A673 (cell line): ENCODE results near the gene BTBD16. TPM values are rescaled to one million over a fixed set of nuclear protein-coding genes. Genes with fewer than 3 reads are reported as not detected.

Experiments
- BruUV-seq: library from RNA; stranded (reverse); fragments of 400-500 nt; replicated peaks from 2 replicates; lab custom pipeline; 2021; lab: Mats Ljungman, UMichigan
- CTCF ChIA-PET: fragments of 300-600 bp; sonication (Branson Sonifier 250); formaldehyde crosslinking; loops from one replicate; lab custom pipeline; 2022; ENCODE audit warnings: antibody characterized with exemption; lab: Charles Lee
- POLR2A ChIA-PET: fragments of 300-600 bp; sonication (Branson Sonifier 250); formaldehyde crosslinking; loops from one replicate; lab custom pipeline; 2022; ENCODE audit warnings: antibody characterized with exemption; ENCODE audit not compliant: low non-redundant PET; lab: Charles Lee
- DNase-seq: peaks from one replicate; pipeline ENCODE4 v3.0.0-alpha.2; 2015; ENCODE audit warnings: low spot score
- H3K27ac ChIP-seq: fragments of 200-600 bp; sonication (generic); 2 replicates; pipeline ENCODE4 v1.5.1; 2016; ENCODE audit warnings: mixed run types, low read depth, mild to moderate bottlenecking, mixed read lengths, antibody characterized with exemption, low read length; ENCODE audit not compliant: poor library complexity, severe bottlenecking
- H3K27me3 ChIP-seq: fragments of 200-600 bp; sonication (generic); replicated peaks from 2 replicates; pipeline ENCODE4 v1.6.1; 2017; ENCODE audit warnings: mixed run types, low read depth, mild to moderate bottlenecking, mixed read lengths, antibody characterized with exemption, low read length; ENCODE audit not compliant: insufficient read depth, poor library complexity
- H3K36me3 ChIP-seq: fragments of 200-600 bp; sonication (generic); 2 replicates; pipeline ENCODE4 v1.6.1; 2016; ENCODE audit warnings: mixed run types, mild to moderate bottlenecking, mixed read lengths, antibody characterized with exemption, low read length; ENCODE audit not compliant: insufficient read depth, poor library complexity, severe bottlenecking
- H3K4me1 ChIP-seq: fragments of 200-600 bp; sonication (generic); 2 replicates; pipeline ENCODE4 v1.6.1; 2017; ENCODE audit warnings: mixed run types, mild to moderate bottlenecking, mixed read lengths, antibody characterized with exemption, low read length; ENCODE audit not compliant: insufficient read depth, poor library complexity, severe bottlenecking
- H3K4me3 ChIP-seq: fragments of 200-600 bp; sonication (generic); 2 replicates; pipeline ENCODE4 v1.5.1; 2016; ENCODE audit warnings: low read depth, mixed run types, mild to moderate bottlenecking, mixed read lengths, low read length; ENCODE audit not compliant: poor library complexity, severe bottlenecking
- H3K9me3 ChIP-seq: fragments of 200-600 bp; sonication (generic); 2 replicates; pipeline ENCODE4 v1.6.1; 2016; ENCODE audit warnings: mixed run types, low read depth, mild to moderate bottlenecking, mixed read lengths, antibody characterized with exemption, low read length; ENCODE audit not compliant: poor library complexity, severe bottlenecking
- CTCF ChIP-seq: fragments of 300-800, 200-600 bp; sonication (generic); conservative IDR thresholded peaks from 2 replicates; pipeline ENCODE4 v1.5.1; 2017; ENCODE audit warnings: low read depth, mild to moderate bottlenecking, antibody characterized with exemption, low read length, moderate library complexity, mixed read lengths
- EZH2 ChIP-seq: fragments of 200-600 bp; sonication (generic); IDR thresholded peaks from 2 replicates; pipeline ENCODE4 v1.6.1; 2017; ENCODE audit warnings: borderline replicate concordance, low read depth, mild to moderate bottlenecking, mixed read lengths, antibody characterized with exemption, low read length; ENCODE audit not compliant: poor library complexity, severe bottlenecking
- intact Hi-C: fragments of 100-400 bp; cut with micrococcal nuclease; formaldehyde crosslinking; loops from one replicate; pipeline ENCODE4 v1.10.0; 2022; ENCODE audit not compliant: unreplicated experiment
- total RNA-seq: library from RNA; stranded (reverse); gene quantifications from 2 replicates; pipeline ENCODE4 v1.2.3, GENCODE V29; 2021

BTBD16 gene
- total RNA-seq, 1 experiment from 2014 or later: not detected

GRCh38 chr10:122387572-122387971 lies 116.5 kb downstream of the BTBD16 start:
- H3K4me3 ChIP-seq: no peak overlapping the region

More at GRCh38 chr10:122387572-122387971, 116.5 kb downstream of the BTBD16 start:
- no peaks in the 10 kb centered on the region for H3K36me3 ChIP-seq
- H3K27ac ChIP-seq: no peak overlapping the region
- DNase-seq: no peak
- no peaks in the 10 kb centered on the region for H3K9me3 ChIP-seq
- H3K4me1 ChIP-seq: no peaks in the 10 kb centered on the region
- BruUV-seq: no TSS peak
- CTCF ChIA-PET: no interaction called here
- H3K27me3 ChIP-seq: no peaks in the 10 kb centered on the region
- intact Hi-C loops: no loop called here
- POLR2A ChIA-PET: interaction anchor here (1.2 kb wide), 1 partner anchor 15 kb away, joined by 3 read pairs; no protein-coding TSS in a partner anchor
- no peak for TF ChIP-seq EZH2
- no peak for TF ChIP-seq CTCF

Other genes with a start within 250 kb of the BTBD16 start
- gene PLEKHA1, start 103.4 kb downstream of the BTBD16 start, total RNA-seq: 18.9 and 20.5 TPM in 2 replicates
- not detected in 2 replicates for gene ARMS2, start 183.4 kb downstream of the BTBD16 start, total RNA-seq
- gene HTRA1, start 190.3 kb downstream of the BTBD16 start, total RNA-seq: 0.17 and 0.55 TPM in 2 replicates